ENCODE data around the gene SNX15.

SNX15 gene

DNA sequence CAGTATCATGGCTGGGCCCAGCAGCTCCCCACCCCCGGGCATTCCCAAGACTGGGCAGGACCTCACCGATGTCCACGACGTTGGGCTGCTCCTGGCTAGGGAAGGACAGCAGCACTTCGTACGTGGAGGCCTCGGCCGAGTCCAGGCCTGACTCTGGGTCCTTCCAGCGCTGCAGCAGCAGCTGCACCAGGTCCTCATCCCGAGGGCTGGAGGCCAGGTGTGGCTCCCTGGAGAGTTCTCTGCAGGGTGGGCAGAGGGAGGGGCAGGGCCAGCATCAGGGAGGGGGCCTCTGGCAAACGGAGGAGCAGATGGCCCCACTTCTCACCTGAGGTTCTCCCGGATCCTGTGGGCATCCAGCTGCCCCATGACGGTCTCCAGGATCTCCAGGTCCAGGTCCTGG, 30.8 kb downstream of the SNX15 start:
- TF ChIP-seq POLR2A (IDR thresholded peaks at IDR 0.05; ENCODE audit: low read length), result no peak
- DNase-seq, result no peak

DNA sequence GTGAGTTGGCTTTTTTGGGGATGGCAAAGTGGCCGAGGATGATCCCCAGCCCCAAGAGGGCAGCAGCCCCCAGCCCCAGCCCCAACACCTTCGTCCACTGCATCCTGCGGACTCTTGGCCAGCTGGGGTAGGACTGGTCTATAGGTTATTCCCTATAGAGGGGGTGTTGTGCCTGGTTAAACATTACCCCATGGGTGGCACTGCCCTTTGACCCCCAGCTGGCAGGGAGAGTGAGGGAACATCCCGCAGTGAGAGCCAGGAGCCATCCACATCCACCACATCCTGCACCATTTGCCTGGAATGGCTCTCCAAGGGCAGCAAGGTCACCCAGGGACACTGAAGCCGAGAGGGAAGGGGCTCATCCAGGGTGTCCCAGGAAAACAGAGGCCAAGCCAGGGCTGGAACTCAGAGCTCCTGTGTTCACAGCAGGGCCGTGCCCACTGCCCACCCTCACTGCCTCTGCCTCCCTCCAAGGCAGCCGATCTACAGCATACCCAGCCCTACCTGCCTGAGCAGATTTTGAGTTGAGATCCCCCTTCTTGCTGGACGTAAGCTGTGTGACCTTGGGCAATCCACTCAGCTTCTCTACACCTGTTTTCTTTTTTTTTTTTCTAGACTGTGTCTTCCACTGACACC, 31.3 kb downstream of the SNX15 start, which contains the start of gene NAALADL1:
NAALADL1 (minus strand) TSS at position 135 of the 636 bp plus-strand sequence; CDS start at position 103, 32 bp downstream.
- no peak for TF ChIP-seq GATA1 (IDR thresholded peaks at IDR 0.05; ENCODE audit: low read depth, low read length)

DNA sequence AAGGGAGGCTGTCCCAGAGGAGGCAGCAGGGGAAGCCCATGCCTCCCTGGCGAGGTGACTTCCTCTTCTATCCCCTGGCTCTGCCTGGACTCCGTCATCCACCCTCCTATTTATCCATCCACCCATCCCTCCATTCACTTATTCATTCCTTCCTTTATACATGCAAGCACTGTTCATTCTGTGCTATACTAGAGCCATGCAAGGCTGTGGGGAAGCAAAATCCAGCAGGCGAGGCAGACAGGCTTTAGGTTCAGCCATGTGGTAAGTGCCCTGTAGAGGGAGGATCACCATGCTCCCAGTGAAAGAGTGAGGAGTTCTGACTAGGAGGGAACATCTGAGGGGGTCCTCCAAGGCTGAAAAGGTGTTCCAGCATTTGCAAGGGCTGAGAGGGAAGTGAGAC, 32.3 kb downstream of the SNX15 start:
- no peak for DNase-seq
- no peak for TF ChIP-seq POLR2A (IDR thresholded peaks at IDR 0.05; ENCODE audit: low read length)
- TF ChIP-seq GATA1 (IDR thresholded peaks at IDR 0.05; ENCODE audit: low read depth, low read length), result no peak

More for the DNA sequence above, 31.3 kb downstream of the SNX15 start, which contains the start of gene NAALADL1:
- no peak for DNase-seq

DNA sequence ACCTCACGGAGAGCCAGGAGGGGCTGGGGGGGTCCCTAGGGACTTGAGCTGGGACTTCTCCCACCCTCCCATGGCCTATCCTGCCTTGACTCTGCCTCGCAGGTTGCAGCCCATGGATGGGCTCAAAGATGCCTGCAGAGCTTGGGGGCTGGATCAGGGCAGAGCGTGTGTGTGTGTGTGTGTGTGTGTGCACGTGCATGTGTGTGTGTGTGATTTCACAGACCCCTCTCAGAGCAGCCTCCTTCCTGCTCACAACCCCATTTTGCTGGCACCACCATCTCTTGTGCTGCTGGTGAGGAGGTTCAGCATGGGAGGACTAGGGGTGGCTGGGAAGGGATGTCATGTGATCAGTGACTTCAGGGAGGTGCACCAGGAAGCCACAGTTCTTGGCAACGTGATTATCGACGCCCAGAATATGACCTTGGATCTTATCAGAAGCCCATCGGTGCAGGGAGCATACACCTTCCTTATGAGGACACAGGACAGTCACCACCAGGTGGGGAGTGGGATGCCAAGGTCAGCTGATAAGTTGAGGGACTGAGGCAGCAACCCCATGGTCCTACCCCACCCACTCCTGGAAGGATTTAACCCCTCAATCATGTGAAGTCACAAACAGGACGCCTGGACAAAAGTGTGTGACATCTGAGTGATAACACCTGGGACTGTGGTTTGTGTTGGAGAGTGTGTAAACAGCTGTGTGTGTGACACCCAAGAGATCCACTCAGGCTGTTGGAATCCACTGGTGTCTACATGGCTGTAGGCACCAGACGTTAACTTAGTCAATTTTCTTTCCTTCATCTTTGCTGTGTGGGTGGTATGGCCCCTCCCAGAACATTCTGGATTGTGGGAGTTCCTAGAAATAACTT, 33.0 kb downstream of the SNX15 start:
- DNase-seq, result peak; percentile 20 to 28
- TF ChIP-seq POLR2A (IDR thresholded peaks at IDR 0.05; ENCODE audit: low read length), result no peak
- no peak for TF ChIP-seq GATA1 (IDR thresholded peaks at IDR 0.05; ENCODE audit: low read depth, low read length)

DNA sequence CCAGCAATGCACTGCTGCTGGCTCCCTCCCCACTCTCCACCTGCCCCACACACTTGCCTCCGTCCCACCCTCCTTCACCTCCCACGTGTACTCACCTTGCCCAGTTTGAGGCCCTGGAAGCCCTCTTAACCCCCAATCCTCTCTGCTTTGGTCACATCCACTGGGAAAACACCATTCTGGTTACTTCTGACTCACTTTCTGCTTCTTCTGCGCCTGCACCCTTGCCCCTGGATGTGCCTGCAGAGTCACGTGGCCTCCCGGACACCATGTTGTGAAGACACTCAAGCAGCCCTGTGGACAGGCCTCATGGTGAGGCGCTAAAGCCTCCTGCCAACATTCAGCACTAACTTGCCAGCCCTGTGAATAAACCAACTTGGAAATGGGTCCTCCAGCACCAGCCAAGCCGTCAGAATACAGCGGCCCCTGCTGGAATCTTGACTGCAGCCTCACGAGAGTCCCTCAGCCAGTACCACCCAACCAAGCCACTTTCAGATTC, 33.7 kb downstream of the SNX15 start:
- peak; percentile 56 to 60 for DNase-seq
- TF ChIP-seq GATA1 (IDR thresholded peaks at IDR 0.05; ENCODE audit: low read depth, low read length) (no peak), POLR2A (IDR thresholded peaks at IDR 0.05; ENCODE audit: low read length) (no peak)

DNA sequence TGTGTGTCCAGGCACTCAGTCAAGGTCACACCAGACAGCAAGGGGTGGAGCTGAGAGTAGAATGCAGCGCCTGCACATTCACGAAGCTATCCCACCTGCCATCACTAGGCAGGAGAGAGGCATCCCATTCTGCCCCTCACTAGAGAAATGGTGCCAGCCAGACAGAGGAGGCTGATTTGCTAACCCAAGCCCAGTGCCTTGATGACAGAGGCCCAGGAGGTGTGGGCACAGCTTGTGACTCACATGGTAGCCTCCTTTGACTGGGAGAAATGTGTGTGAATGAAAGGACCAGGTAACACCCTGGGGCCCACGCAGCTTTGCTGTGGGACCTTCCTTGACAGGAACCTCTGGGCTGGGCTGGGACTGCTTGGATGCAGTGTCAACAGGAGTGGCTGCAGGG, 36.3 kb downstream of the SNX15 start:
- TF ChIP-seq POLR2A (IDR thresholded peaks at IDR 0.05; ENCODE audit: low read length) (no peak), GATA1 (IDR thresholded peaks at IDR 0.05; ENCODE audit: low read depth, low read length) (no peak)
- DNase-seq, result no peak

DNA sequence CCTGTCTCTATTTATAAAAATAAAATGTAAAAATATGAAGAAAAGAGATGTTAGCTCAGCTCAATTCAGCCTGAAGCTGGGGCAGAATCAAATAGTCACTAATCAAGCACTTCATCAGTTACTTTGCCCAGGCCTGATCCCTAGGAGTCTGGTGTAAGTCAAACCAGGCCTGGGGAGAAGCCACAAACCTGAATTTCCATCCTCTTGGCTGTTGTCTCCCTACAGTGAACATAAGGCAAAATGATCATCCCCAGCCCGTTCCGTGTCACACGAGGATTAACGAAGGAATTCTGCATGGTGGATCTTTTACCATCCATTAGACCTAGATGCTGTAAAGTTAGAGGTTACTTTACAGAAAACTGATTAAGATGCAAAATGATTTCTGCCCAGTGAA, 37.6 kb downstream of the SNX15 start:
- DNase-seq, result no peak
- TF ChIP-seq GATA1 (IDR thresholded peaks at IDR 0.05; ENCODE audit: low read depth, low read length), result no peak
- TF ChIP-seq POLR2A (IDR thresholded peaks at IDR 0.05; ENCODE audit: low read length), result no peak

DNA sequence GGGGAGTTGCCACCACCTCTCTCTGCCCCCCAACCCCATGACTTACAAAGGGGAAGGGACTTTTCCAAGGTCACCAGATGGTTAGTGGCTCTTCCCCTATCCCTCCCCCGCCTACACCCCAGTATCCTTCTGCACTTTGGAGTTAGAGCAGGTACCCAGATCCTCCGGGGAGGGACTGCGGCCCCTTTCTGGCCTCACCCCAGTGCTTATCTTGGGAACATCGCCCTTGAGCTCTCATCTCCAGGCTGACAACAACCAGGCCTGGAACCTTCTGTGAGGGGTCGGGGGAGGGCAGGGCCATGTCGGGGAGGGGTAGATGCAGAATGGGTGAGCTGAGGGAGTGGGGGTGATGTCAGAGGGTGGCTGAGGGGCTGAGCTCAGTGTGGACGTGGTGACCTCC, 38.6 kb downstream of the SNX15 start:
- TF ChIP-seq POLR2A (IDR thresholded peaks at IDR 0.05; ENCODE audit: low read length), result no peak
- no peak for TF ChIP-seq GATA1 (IDR thresholded peaks at IDR 0.05; ENCODE audit: low read depth, low read length)
- DNase-seq, result no peak

DNA sequence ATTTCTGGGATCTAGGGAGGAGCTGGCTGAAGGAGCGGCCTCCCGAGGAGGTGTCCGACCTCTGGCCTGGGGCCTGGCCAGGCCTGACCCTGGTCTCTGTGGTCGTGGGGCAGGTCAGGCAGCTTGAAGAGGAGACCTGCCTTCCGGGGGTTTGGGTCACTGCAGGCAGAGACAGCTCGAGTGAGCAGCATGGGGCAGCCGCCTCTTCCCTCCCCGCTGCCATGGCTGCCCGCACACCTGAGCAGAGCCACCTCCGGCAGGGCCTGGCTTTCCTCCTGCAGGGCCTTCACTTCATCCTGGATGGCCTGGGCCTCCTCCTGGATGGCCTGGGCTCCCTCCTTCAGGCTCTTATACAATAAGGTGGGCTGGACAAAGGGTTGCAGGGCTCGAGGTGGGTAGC, 39.1 kb downstream of the SNX15 start:
- no peak for DNase-seq
- TF ChIP-seq POLR2A (IDR thresholded peaks at IDR 0.05; ENCODE audit: low read length) (no peak), GATA1 (IDR thresholded peaks at IDR 0.05; ENCODE audit: low read depth, low read length) (no peak)

DNA sequence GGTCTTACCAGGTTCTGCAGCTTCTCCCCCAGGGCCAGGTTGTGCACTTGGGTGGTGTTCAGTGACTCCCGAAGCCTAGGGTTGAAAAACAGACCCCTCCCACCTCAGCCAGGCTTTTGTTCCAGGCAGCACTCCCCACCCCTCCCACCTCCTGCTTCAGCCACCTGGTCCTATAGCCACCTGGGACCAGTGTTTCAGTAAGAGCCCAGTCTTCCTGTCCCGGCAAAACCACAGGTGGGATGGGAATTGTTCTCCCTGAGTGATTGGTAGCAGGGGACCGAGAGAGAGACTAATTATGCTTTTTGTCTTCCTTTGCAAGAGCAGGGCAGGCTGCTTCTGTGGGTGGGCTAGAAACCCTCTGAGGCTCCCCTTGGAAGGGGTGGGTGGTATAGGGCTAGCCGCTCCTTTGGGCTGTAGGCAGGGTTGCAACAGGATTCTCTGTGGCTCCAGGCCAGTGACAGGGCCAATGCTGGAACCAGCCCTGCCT, 39.6 kb downstream of the SNX15 start:
- DNase-seq, result no peak
- no peak for TF ChIP-seq POLR2A (IDR thresholded peaks at IDR 0.05; ENCODE audit: low read length)

DNA sequence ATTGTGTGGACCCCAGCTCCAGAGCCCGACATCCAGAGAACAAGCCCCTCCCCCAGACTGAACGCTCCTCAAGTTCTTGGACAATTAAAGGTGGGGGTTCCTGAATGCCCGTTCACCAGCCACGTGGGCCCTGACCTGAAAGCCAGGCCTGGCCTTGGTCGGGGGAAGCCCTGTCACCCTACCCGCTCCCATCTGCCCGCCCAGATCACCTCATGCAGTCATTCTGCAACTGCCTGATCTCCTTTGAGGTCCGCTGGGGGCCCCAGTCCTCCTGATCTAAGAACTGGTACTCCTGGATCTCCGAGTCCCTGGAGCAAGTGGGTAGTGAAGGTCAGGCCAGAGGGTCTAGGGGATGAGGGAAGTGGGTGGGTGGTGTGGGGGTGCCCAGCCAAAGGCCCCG, 40.2 kb downstream of the SNX15 start:
- TF ChIP-seq GATA1 (IDR thresholded peaks at IDR 0.05; ENCODE audit: low read depth, low read length) (no peak), POLR2A (IDR thresholded peaks at IDR 0.05; ENCODE audit: low read length) (no peak)
- no peak for DNase-seq

DNA sequence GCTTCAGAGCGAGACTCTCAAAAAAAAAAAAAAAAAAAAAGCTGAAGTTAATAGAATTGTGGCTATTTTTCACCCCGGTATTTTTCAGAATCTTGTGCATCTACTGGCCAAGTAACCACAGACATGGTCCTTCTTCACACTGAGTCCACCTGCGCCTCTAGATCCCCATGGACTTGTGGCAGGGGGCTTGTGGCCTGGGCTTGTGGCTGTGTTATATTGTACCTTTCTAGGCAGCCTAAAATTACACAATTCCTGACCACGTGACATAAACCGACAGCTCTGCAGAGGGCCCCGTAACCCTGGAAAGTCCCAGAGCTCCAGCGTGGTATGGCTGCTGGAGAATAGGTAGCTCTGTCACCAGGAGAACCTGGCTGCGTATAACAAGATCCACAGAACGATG, 42.0 kb downstream of the SNX15 start:
- no peak for DNase-seq
- TF ChIP-seq GATA1 (IDR thresholded peaks at IDR 0.05; ENCODE audit: low read depth, low read length), result no peak
- no peak for TF ChIP-seq POLR2A (IDR thresholded peaks at IDR 0.05; ENCODE audit: low read length)

DNA sequence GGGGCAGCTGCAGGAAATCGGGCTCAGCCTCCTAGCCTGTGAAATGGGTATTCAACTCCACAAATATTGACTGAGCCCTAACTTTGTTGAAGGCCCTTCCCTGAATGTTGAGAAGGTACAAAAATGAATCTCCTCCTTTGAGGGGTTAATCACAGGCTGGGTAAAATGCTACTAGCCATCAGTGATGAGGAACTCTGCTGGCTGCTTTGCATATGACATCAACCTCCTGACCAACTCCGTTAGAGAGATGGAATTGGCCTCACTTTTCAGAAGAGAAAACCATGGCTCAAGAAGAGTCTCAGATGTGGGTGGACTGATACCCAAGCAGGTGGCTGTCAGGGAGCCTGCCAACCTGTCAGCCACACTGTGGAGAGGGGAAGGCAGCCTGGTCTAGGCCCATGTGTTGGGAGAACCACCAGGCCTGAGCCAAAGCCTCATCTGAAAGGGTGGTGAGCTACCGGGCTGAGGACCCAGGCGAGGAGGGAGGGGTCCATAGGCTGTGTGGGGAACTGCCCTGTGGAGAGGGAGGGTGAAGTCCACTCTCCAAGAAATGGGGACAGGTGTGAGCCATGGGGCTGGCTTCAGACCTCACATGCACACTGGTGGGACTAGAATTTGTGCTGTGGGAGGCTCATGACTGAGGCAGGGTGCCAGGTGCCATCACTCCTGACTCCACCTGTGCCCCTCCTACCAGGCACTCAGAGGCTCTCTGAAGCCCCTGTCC, 44.8 kb downstream of the SNX15 start:
- TF ChIP-seq POLR2A (IDR thresholded peaks at IDR 0.05; ENCODE audit: low read length) (no peak), GATA1 (IDR thresholded peaks at IDR 0.05; ENCODE audit: low read depth, low read length) (no peak)
- DNase-seq, result no peak

DNA sequence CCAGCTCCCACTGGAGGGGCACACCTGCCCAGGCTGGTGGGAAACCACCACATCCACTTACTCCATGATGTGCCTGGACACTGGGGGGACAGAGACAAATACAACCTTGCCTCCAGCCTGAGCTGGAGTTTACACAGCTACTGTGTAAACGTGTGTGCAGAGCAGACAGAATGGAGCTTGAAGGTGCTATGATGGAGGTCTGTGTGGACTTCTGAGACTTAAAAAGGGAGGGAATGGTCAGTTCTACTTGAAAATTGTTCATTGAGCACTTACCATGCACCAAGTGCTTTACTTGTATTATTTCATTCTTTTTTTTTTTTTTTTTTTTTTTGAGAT, 45.4 kb downstream of the SNX15 start:
- no peak for DNase-seq
- TF ChIP-seq POLR2A (IDR thresholded peaks at IDR 0.05; ENCODE audit: low read length), result no peak
- TF ChIP-seq GATA1 (IDR thresholded peaks at IDR 0.05; ENCODE audit: low read depth, low read length), result no peak
